H9 (cell line): ENCODE measurements around the gene WNT3. TPM values are rescaled to one million over a fixed set of nuclear protein-coding genes. Genes with fewer than 3 reads are reported as not detected.

Experiments used
- DNase-seq: peaks from one replicate; pipeline ENCODE4 v3.0.0-alpha.2; 2017
- H2AFZ ChIP-seq: one replicate; pipeline ENCODE4 v1.6.1; 2013; ENCODE audit warnings: mild to moderate bottlenecking, low read length, control low read depth, moderate library complexity
- H2AK5ac ChIP-seq: 2 replicates; pipeline ENCODE4 v1.6.1; 2013; ENCODE audit warnings: low read length, control low read depth, mixed read lengths; ENCODE audit not compliant: insufficient read length
- H2BK120ac ChIP-seq: one replicate; pipeline ENCODE4 v1.6.1; 2013; ENCODE audit warnings: low read depth, mild to moderate bottlenecking, low read length, control low read depth, inconsistent platforms; ENCODE audit not compliant: poor library complexity, severe bottlenecking
- H2BK12ac ChIP-seq: 2 replicates; pipeline ENCODE4 v1.6.1; 2013; ENCODE audit warnings: low read length, control low read depth, mixed read lengths, low read depth; ENCODE audit not compliant: insufficient read length
- H2BK15ac ChIP-seq: 2 replicates; pipeline ENCODE4 v1.6.1; 2013; ENCODE audit warnings: low read depth, low read length, control low read depth
- H2BK20ac ChIP-seq: one replicate; pipeline ENCODE4 v1.6.1; 2013; ENCODE audit warnings: low read depth, mild to moderate bottlenecking, low read length, control low read depth, inconsistent platforms; ENCODE audit not compliant: poor library complexity, severe bottlenecking
- H2BK5ac ChIP-seq: 2 replicates; pipeline ENCODE4 v1.6.1; 2013; ENCODE audit warnings: low read length, control low read depth, mixed read lengths; ENCODE audit not compliant: insufficient read length
- H3K14ac ChIP-seq: 2 replicates; pipeline ENCODE4 v1.6.1; 2013; ENCODE audit warnings: low read length, control low read depth; ENCODE audit not compliant: insufficient read depth
- H3K18ac ChIP-seq: 2 replicates; pipeline ENCODE4 v1.6.1; 2013; ENCODE audit warnings: low read depth, mild to moderate bottlenecking, mixed read lengths, low read length, control low read depth; ENCODE audit not compliant: insufficient read length
- H3K23ac ChIP-seq: 2 replicates; pipeline ENCODE4 v1.6.1; 2013; ENCODE audit warnings: low read length, control low read depth, mixed read lengths, low read depth; ENCODE audit not compliant: insufficient read length
- H3K23me2 ChIP-seq: 2 replicates; pipeline ENCODE4 v1.6.1; 2013; ENCODE audit warnings: low read depth, mild to moderate bottlenecking, mixed read lengths, low read length, control low read depth; ENCODE audit not compliant: insufficient read length, poor library complexity, severe bottlenecking
- H3K27ac ChIP-seq: 2 replicates; pipeline ENCODE4 v1.5.1; 2013; ENCODE audit warnings: low read length, control low read depth, mixed read lengths, low read depth; ENCODE audit not compliant: insufficient read length
- H3K27me3 ChIP-seq: 2 replicates; pipeline ENCODE4 v1.6.1; 2013; ENCODE audit warnings: low read length, control low read depth, inconsistent platforms; ENCODE audit not compliant: insufficient read depth
- H3K4ac ChIP-seq: 2 replicates; pipeline ENCODE4 v1.6.1; 2013; ENCODE audit warnings: low read depth, mild to moderate bottlenecking, control low read depth, inconsistent platforms, low read length, moderate library complexity
- H3K4me1 ChIP-seq: 2 replicates; pipeline ENCODE4 v1.6.1; 2013; ENCODE audit warnings: low read length, control low read depth, inconsistent platforms; ENCODE audit not compliant: insufficient read depth
- H3K4me2 ChIP-seq: 2 replicates; pipeline ENCODE4 v1.6.1; 2013; ENCODE audit warnings: low read length, control low read depth, mixed read lengths; ENCODE audit not compliant: insufficient read length, insufficient read depth
- H3K56ac ChIP-seq: 2 replicates; pipeline ENCODE4 v1.6.1; 2013; ENCODE audit warnings: low read depth, mild to moderate bottlenecking, mixed read lengths, low read length, control low read depth; ENCODE audit not compliant: insufficient read length
- H3K79me1 ChIP-seq: 2 replicates; pipeline ENCODE4 v1.6.1; 2013; ENCODE audit warnings: low read depth, mild to moderate bottlenecking, moderate library complexity, low read length, control low read depth, inconsistent platforms; ENCODE audit not compliant: insufficient read depth, poor library complexity, severe bottlenecking
- H3K79me2 ChIP-seq: 2 replicates; pipeline ENCODE4 v1.6.1; 2013; ENCODE audit warnings: low read length, control low read depth, inconsistent platforms; ENCODE audit not compliant: insufficient read depth
- H3K9ac ChIP-seq: 2 replicates; pipeline ENCODE4 v1.6.1; 2013; ENCODE audit warnings: low read length, control low read depth, mixed read lengths; ENCODE audit not compliant: insufficient read length; ENCODE audit errors: extremely low read depth
- H3K9me3 ChIP-seq: one replicate; pipeline ENCODE4 v1.6.1; 2013; ENCODE audit warnings: low read depth, low read length, inconsistent platforms; ENCODE audit not compliant: control insufficient read depth
- H3T11ph ChIP-seq: one replicate; pipeline ENCODE4 v1.6.1; 2013; ENCODE audit warnings: mild to moderate bottlenecking, low read length, control low read depth, inconsistent platforms
- H4K20me1 ChIP-seq: one replicate; pipeline ENCODE4 v1.6.1; 2013; ENCODE audit not compliant: control insufficient read depth, insufficient read length, insufficient read depth
- H4K5ac ChIP-seq: 2 replicates; pipeline ENCODE4 v1.6.1; 2013; ENCODE audit warnings: low read depth, mild to moderate bottlenecking, mixed read lengths, low read length, control low read depth; ENCODE audit not compliant: insufficient read length
- H4K8ac ChIP-seq: replicated peaks from 2 replicates; pipeline ENCODE4 v1.6.1; 2013; ENCODE audit warnings: low read length, control low read depth, mixed read lengths, low read depth; ENCODE audit not compliant: insufficient read length
- H4K91ac ChIP-seq: 2 replicates; pipeline ENCODE4 v1.6.1; 2013; ENCODE audit warnings: low read depth, mild to moderate bottlenecking, moderate library complexity, mixed read lengths, low read length, control low read depth; ENCODE audit not compliant: insufficient read length
- H3K27ac Mint-ChIP-seq, 3 experiments: 2 replicates in 2 of 3; 3 replicates in 1 of 3; pipeline ENCODE4 v1.8.0; 2020 to 2021; ENCODE audit warnings: mixed read lengths in 3 of 3, mild to moderate bottlenecking in 1 of 3, moderate library complexity in 1 of 3
- H3K27me3 Mint-ChIP-seq: 2 replicates; pipeline ENCODE4 v1.8.0; 2021; ENCODE audit warnings: low read depth, mild to moderate bottlenecking, moderate library complexity, mixed read lengths
- H3K36me3 Mint-ChIP-seq, 3 experiments: 2 replicates in 2 of 3; 3 replicates in 1 of 3; pipeline ENCODE4 v1.8.0; 2020 to 2021; ENCODE audit warnings: low read depth in 3 of 3, mixed read lengths in 3 of 3; ENCODE audit not compliant: insufficient read depth in 1 of 3
- H3K4me1 Mint-ChIP-seq, 2 experiments: 2 replicates each; pipeline ENCODE4 v1.8.0; 2020; ENCODE audit warnings: mixed read lengths in 2 of 2
- H3K4me3 Mint-ChIP-seq, 2 experiments: 2 replicates in 1 of 2; 3 replicates in 1 of 2; pipeline ENCODE4 v1.8.0; 2020 to 2021; ENCODE audit warnings: mild to moderate bottlenecking in 2 of 2, mixed read lengths in 2 of 2, moderate library complexity in 1 of 2
- H3K9me3 Mint-ChIP-seq, 2 experiments: 2 replicates in 1 of 2; 3 replicates in 1 of 2; pipeline ENCODE4 v1.8.0; 2020; ENCODE audit warnings: mild to moderate bottlenecking in 2 of 2, mixed read lengths in 2 of 2, moderate library complexity in 1 of 2
- WGBS: extraction: QIAGEN DNeasy Blood & Tissue Kit; methylation state at CpG from one replicate; pipeline ENCODE4 v1.1.7; 2013; ENCODE audit warnings: missing lambda C conversion rate, low lambda C conversion rate, mixed read lengths; ENCODE audit not compliant: insufficient read length; ENCODE audit errors: extremely low coverage; 5-methylcytosine and 5-hydroxymethylcytosine counted together
- total RNA-seq: library from RNA; stranded (reverse); gene quantifications from 2 replicates; pipeline ENCODE4 v1.2.1, GENCODE V29; 2021
- TF ChIP-seq, protein P1 (sequence below): fragments of 200-600 bp; sonication (generic); conservative IDR thresholded peaks from 3 replicates; pipeline ENCODE4 v1.8.0; 2021; ENCODE audit warnings: antibody characterized with exemption, mild to moderate bottlenecking

The WNT3 gene
- total RNA-seq, 1 experiment from 2014 or later: 22.4 TPM

DNA sequence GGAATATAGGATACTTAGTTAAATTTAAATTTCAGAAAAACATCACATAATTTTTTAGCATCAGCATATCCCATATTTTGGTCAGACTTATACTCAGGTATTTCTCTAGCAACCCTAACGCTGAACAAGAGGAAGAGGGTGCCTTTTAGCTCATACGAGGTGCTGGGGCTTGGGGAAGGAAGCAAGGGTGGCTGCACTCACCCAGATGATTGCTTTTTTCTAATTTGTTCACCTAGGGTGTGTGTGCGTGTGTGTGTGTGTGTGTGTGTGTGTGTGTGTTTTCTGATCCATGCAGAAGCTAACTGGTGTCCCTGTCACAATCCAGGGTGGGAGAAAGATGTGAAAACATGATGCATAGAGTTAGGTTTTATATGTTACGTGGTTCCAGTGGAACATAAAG, 81.2 kb downstream of the WNT3 start:
- no peak overlapping the region for H4K8ac ChIP-seq
- no peak overlapping the region for H3K27ac ChIP-seq
- no peak for DNase-seq
- H3K79me1 ChIP-seq: no peaks in the 10 kb centered on the region
- H3K79me2 ChIP-seq: no peaks in the 10 kb centered on the region
- no peaks in the 10 kb centered on the region for H4K20me1 ChIP-seq
- no peak overlapping the region for H4K91ac ChIP-seq
- Mint-ChIP-seq H3K27ac (no peak overlapping the region), H3K9me3 (no peaks in the 10 kb centered on the region), H3K27me3 (no peaks in the 10 kb centered on the region; the same call in 1 of the 2 replicates), H3K4me1 (peaks cover 23 to 28% of the 10 kb centered on the region in 2 experiments), H3K4me3 (no peak overlapping the region), H3K36me3 (peaks cover 0 to 2% (median 0%) of the 10 kb centered on the region in 3 experiments; a peak in 2 of 7 replicates)
- no peak overlapping the region for H2BK120ac ChIP-seq
- no peaks in the 10 kb centered on the region for H3K27me3 ChIP-seq
- no peak overlapping the region for H3K14ac ChIP-seq
- H3K23me2 ChIP-seq: no peaks in the 10 kb centered on the region
- no peak overlapping the region for H2AK5ac ChIP-seq
- H2BK20ac ChIP-seq: no peak overlapping the region
- H3K9ac ChIP-seq: no peak overlapping the region
- H3K9me3 ChIP-seq: no peaks in the 10 kb centered on the region
- no peaks in the 10 kb centered on the region for H3K4me1 ChIP-seq
- no peak overlapping the region for H3K23ac ChIP-seq
- H2BK5ac ChIP-seq: no peak overlapping the region
- H4K5ac ChIP-seq: no peak overlapping the region
- H3K4ac ChIP-seq: no peak overlapping the region
- H3K56ac ChIP-seq: no peak overlapping the region
- H3K4me2 ChIP-seq: no peak overlapping the region
- TF ChIP-seq, protein P1, sequence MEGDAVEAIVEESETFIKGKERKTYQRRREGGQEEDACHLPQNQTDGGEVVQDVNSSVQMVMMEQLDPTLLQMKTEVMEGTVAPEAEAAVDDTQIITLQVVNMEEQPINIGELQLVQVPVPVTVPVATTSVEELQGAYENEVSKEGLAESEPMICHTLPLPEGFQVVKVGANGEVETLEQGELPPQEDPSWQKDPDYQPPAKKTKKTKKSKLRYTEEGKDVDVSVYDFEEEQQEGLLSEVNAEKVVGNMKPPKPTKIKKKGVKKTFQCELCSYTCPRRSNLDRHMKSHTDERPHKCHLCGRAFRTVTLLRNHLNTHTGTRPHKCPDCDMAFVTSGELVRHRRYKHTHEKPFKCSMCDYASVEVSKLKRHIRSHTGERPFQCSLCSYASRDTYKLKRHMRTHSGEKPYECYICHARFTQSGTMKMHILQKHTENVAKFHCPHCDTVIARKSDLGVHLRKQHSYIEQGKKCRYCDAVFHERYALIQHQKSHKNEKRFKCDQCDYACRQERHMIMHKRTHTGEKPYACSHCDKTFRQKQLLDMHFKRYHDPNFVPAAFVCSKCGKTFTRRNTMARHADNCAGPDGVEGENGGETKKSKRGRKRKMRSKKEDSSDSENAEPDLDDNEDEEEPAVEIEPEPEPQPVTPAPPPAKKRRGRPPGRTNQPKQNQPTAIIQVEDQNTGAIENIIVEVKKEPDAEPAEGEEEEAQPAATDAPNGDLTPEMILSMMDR: no peak
- no peak overlapping the region for H2BK12ac ChIP-seq
- no CpG with 5 or more reads among the region's 4 CpGs for WGBS
- no peak overlapping the region for H3T11ph ChIP-seq
- no peak overlapping the region for H2AFZ ChIP-seq
- no peak overlapping the region for H3K18ac ChIP-seq
- no peak overlapping the region for H2BK15ac ChIP-seq
